Measurements from ENCODE around the gene CFAP161. TPM values are rescaled to one million over a fixed set of nuclear protein-coding genes. Genes with fewer than 3 reads are reported as not detected.

CFAP161 gene
- total RNA-seq = 1 to 10 TPM in 1 of 3 donors, under 1 TPM in 1, not detected in 1; 0.53 to 1.3 TPM
- 3.6 TPM for total RNA-seq (2013)

GRCh38 chr15:81133782-81134461 lies at the start of gene CFAP161:
Gene CFAP161 (plus strand): TSS chr15:81134270. CDS start chr15:81134330, 60 bp downstream.
- 14% methylated on average over 32 of the region's 33 CpGs for WGBS (ENCODE audit: insufficient coverage)
- Mint-ChIP-seq H3K36me3 (no peaks in the 10 kb centered on the region), H3K4me3 (peak within 1 kb of the TSS; percentile 43), H3K27ac (no peak within 1 kb of the TSS), H3K4me1 (peaks cover 11 to 12% of the 10 kb centered on the region in 2 donors), H3K9me3 (no peaks in the 10 kb centered on the region), H3K27me3 (ENCODE audit: low read depth in 2 of 2) (peaks cover 36 to 77% of the 10 kb centered on the region in 2 donors)
- no peaks in the 10 kb centered on the region for H3K9me3 ChIP-seq (ENCODE audit: control insufficient read depth, insufficient read depth, low read length)
- no peak within 1 kb of the TSS for H3K4me3 ChIP-seq (ENCODE audit: low read length)
- peaks cover 6% of the 10 kb centered on the region for H3K4me1 ChIP-seq (ENCODE audit: control insufficient read depth, insufficient read depth, low read length)
- TF ChIP-seq CTCF (IDR thresholded peaks at IDR 0.05) = no peak
- peak; percentile 32 to 71 (median 34) for ATAC-seq
- intact Hi-C loops (cut with micrococcal nuclease) = no loop called here
- peak in 1 of 2 donors; percentile 17 for DNase-seq
- peaks cover 12% of the 10 kb centered on the region for H3K27me3 ChIP-seq (ENCODE audit: control insufficient read depth, insufficient read depth, low read length)
- H3K36me3 ChIP-seq (ENCODE audit: control insufficient read depth, insufficient read depth, low read length) = no peaks in the 10 kb centered on the region
- no peak within 1 kb of the TSS for H3K27ac ChIP-seq (ENCODE audit: low read length)

- Mint-ChIP-seq H3K27ac (no peak overlapping the region), H3K9me3 (no peaks in the 10 kb centered on the region), H3K4me1 (no peaks in the 10 kb centered on the region), H3K27me3 (ENCODE audit: low read depth in 2 of 2) (peaks cover 14 to 17% of the 10 kb centered on the region in 2 donors), H3K36me3 (no peaks in the 10 kb centered on the region), H3K4me3 (no peak overlapping the region)
- TF ChIP-seq CTCF (IDR thresholded peaks at IDR 0.05) = no peak
- DNase-seq = no peak
- Histone ChIP-seq H3K9me3 (ENCODE audit: control insufficient read depth, insufficient read depth, low read length) (no peaks in the 10 kb centered on the region), H3K27me3 (ENCODE audit: control insufficient read depth, insufficient read depth, low read length) (no peaks in the 10 kb centered on the region), H3K36me3 (ENCODE audit: control insufficient read depth, insufficient read depth, low read length) (no peaks in the 10 kb centered on the region), H3K4me3 (ENCODE audit: low read length) (no peak overlapping the region), H3K4me1 (ENCODE audit: control insufficient read depth, insufficient read depth, low read length) (no peaks in the 10 kb centered on the region), H3K27ac (ENCODE audit: low read length) (no peak overlapping the region)
- 61% methylated on average over 4 of the region's 4 CpGs for WGBS (ENCODE audit: insufficient coverage)
- ATAC-seq = no peak
- intact Hi-C loops (cut with micrococcal nuclease) = no loop called here
Observed at GRCh38 chr15:81084716-81085115, 49.4 kb upstream of the CFAP161 start.

- H3K36me3 Mint-ChIP-seq = no peaks in the 10 kb centered on the region
Observed at GRCh38 chr15:81085213-81085612, 48.9 kb upstream of the CFAP161 start.

More at GRCh38 chr15:81085213-81085612, 48.9 kb upstream of the CFAP161 start:
- Mint-ChIP-seq H3K27ac (no peak overlapping the region), H3K4me3 (no peak overlapping the region), H3K4me1 (no peaks in the 10 kb centered on the region), H3K9me3 (no peaks in the 10 kb centered on the region), H3K27me3 (ENCODE audit: low read depth in 2 of 2) (peaks cover 19 to 22% of the 10 kb centered on the region in 2 donors)
- TF ChIP-seq CTCF (IDR thresholded peaks at IDR 0.05) = no peak
- Histone ChIP-seq H3K4me1 (ENCODE audit: control insufficient read depth, insufficient read depth, low read length) (no peaks in the 10 kb centered on the region), H3K9me3 (ENCODE audit: control insufficient read depth, insufficient read depth, low read length) (no peaks in the 10 kb centered on the region), H3K27me3 (ENCODE audit: control insufficient read depth, insufficient read depth, low read length) (no peaks in the 10 kb centered on the region), H3K36me3 (ENCODE audit: control insufficient read depth, insufficient read depth, low read length) (no peaks in the 10 kb centered on the region), H3K4me3 (ENCODE audit: low read length) (no peak overlapping the region), H3K27ac (ENCODE audit: low read length) (no peak overlapping the region)
- WGBS (ENCODE audit: insufficient coverage) = no CpG with 5 or more reads among the region's 2 CpGs
- no peak for DNase-seq
- intact Hi-C loops (cut with micrococcal nuclease) = no loop called here
- no peak for ATAC-seq
